ENCODE data around the gene PNPLA6. TPM values are rescaled to one million over a fixed set of nuclear protein-coding genes. Genes with fewer than 3 reads are reported as not detected.
"Not testable (repeated sequence)": the region's sequence is repeated elsewhere in the genome, so short reads cannot be mapped to it uniquely, and the experiment has no call there.

The PNPLA6 gene
- total RNA-seq, 1 donor from 2014 or later, result 47.4 TPM

DNA sequence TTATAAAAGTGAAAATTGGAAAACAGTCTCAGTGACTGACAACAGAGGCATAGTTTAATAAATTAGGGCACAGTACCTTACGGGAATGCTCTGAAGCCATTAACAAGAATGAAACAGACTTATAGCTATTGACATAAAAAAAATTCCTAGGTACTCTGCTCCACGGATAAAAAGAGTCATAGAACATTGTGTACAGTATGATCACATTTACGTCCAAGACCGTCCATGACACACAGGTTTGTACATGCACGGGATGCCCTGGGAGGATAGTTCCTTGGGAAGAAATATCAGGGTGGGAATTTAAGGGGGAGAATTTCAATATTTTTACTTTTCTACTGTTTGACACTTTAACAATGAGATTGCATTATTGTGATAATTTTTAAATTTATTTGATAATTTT lies 35.2 kb downstream of the PNPLA6 start:
- no peak for DNase-seq (ENCODE audit: extremely low spot score in 2 of 2)
- no peaks in the 10 kb centered on the region for H3K27me3 ChIP-seq
- no peaks in the 10 kb centered on the region for H3K9me3 ChIP-seq
- no peaks in the 10 kb centered on the region for H3K36me3 ChIP-seq
- H3K4me3 ChIP-seq, result no peak overlapping the region
- TF ChIP-seq POLR2AphosphoS5 (IDR thresholded peaks at IDR 0.05; ENCODE audit: insufficient read depth in 1 of 2, low read depth in 1 of 2), result peak in 1 of 2 donors; percentile 27
- TF ChIP-seq POLR2A (IDR thresholded peaks at IDR 0.05), result no peak
- TF ChIP-seq CTCF (IDR thresholded peaks at IDR 0.05), result no peak
- H3K4me1 ChIP-seq, result no peaks in the 10 kb centered on the region
- intact Hi-C loops (cut with DNase I), result no loop called here
- H3K27ac ChIP-seq, result no peak overlapping the region

DNA sequence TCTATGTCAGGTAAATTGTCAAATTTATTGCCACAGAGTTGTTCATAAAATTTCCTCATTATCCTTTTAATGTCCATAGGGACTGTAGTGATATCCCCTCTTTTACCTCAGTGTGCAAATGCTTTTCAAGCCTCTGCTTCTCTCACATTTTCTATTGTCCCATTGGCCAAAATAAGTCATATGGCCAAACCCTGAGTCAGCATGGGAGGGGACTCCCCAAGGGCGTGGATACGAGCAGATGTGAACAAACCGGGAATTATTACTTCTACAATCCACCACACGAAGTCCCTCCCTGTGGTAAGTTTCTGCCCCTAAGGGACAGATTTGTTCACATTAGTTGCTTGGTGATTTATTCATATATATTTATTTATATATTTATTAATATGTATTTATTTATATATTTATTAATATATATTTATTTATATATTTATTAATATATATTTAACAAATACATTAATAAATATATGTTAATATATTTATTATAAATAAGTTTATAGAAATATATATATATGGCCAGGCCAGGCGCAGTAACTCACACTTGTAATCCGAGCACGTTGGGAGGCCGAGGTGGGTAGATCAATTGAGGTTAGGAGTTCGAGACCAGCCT lies 40.0 kb downstream of the PNPLA6 start:
- Histone ChIP-seq H3K27me3 (no peaks in the 10 kb centered on the region), H3K4me3 (no peak overlapping the region), H3K4me1 (no peaks in the 10 kb centered on the region), H3K9me3 (no peaks in the 10 kb centered on the region), H3K36me3 (no peaks in the 10 kb centered on the region), H3K27ac (no peak overlapping the region)
- no peak for TF ChIP-seq POLR2AphosphoS5 (IDR thresholded peaks at IDR 0.05; ENCODE audit: insufficient read depth in 1 of 2, low read depth in 1 of 2)
- TF ChIP-seq CTCF (IDR thresholded peaks at IDR 0.05), result no peak
- no peak for TF ChIP-seq POLR2A (IDR thresholded peaks at IDR 0.05)
- no peak for DNase-seq (ENCODE audit: extremely low spot score in 2 of 2)
- intact Hi-C loops (cut with DNase I), result no loop called here

GRCh38 chr19:7577422-7577821 lies 41.9 kb downstream of the PNPLA6 start:
- intact Hi-C loops (cut with DNase I); DNase-seq (ENCODE audit: extremely low spot score in 2 of 2); H3K27ac ChIP-seq; H3K4me3 ChIP-seq; H3K36me3 ChIP-seq; H3K9me3 ChIP-seq; H3K4me1 ChIP-seq; H3K27me3 ChIP-seq: not testable (repeated sequence)

GRCh38 chr19:7578127-7578526 lies 42.6 kb downstream of the PNPLA6 start:
- Histone ChIP-seq H3K36me3 (no peaks in the 10 kb centered on the region), H3K4me3 (no peak overlapping the region), H3K4me1 (no peaks in the 10 kb centered on the region), H3K9me3 (no peaks in the 10 kb centered on the region), H3K27me3 (no peaks in the 10 kb centered on the region), H3K27ac (no peak overlapping the region)
- intact Hi-C loops (cut with DNase I), result no loop called here
- DNase-seq (ENCODE audit: extremely low spot score in 2 of 2), result no peak
- TF ChIP-seq POLR2A (IDR thresholded peaks at IDR 0.05) (no peak), POLR2AphosphoS5 (IDR thresholded peaks at IDR 0.05; ENCODE audit: insufficient read depth in 1 of 2, low read depth in 1 of 2) (no peak), CTCF (IDR thresholded peaks at IDR 0.05) (no peak)

DNA sequence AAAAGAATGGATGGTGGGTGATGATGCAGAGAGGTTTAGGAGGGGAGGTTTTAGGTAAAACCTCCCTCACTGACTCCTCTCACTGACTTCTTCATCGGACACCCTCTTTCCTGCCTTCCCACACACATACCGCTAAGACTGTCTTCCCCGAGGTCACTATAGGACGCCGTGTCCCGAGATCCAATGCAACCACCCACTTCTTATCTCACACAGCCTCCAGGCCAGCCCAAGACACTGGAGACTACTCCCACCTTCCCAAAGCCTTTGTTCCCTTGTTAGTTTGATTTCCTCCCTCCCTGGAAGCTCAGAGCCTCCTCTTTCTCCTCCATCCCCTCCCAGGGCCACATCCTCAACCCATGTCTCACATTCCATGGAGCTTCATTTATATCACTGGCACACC lies 43.7 kb downstream of the PNPLA6 start:
- H3K4me3 ChIP-seq, result no peak overlapping the region
- H3K27ac ChIP-seq, result no peak overlapping the region
- no peaks in the 10 kb centered on the region for H3K36me3 ChIP-seq
- no peaks in the 10 kb centered on the region for H3K4me1 ChIP-seq
- intact Hi-C loops (cut with DNase I), result no loop called here
- no peak for DNase-seq (ENCODE audit: extremely low spot score in 2 of 2)
- H3K27me3 ChIP-seq, result no peaks in the 10 kb centered on the region
- H3K9me3 ChIP-seq, result no peaks in the 10 kb centered on the region
- no peak for TF ChIP-seq POLR2A (IDR thresholded peaks at IDR 0.05)
- TF ChIP-seq CTCF (IDR thresholded peaks at IDR 0.05), result no peak
- no peak for TF ChIP-seq POLR2AphosphoS5 (IDR thresholded peaks at IDR 0.05; ENCODE audit: insufficient read depth in 1 of 2, low read depth in 1 of 2)
